Left lung (tissue), 10 donors: ENCODE results near the gene PGAP6. TPM values are rescaled to one million over a fixed set of nuclear protein-coding genes. Genes with fewer than 3 reads are reported as not detected.
"Not testable (repeated sequence)": the region's sequence is repeated elsewhere in the genome, so short reads cannot be mapped to it uniquely, and the experiment has no call there.

Experiments used
- ATAC-seq: fragments of 200-7000 bp; cut with Tn5 transposase; one replicate; pipeline ENCODE4 v1.9.1; 2020; ENCODE audit warnings: moderate library complexity
- DNase-seq, 4 donors: peaks; one replicate each; pipeline ENCODE4 v3.0.0-alpha.2; 2013 to 2020
- H3K27ac ChIP-seq, 2 donors: fragments of 200-600 bp; sonication (generic) in 1 of 2; one replicate each; pipeline versions ENCODE4 v1.5.0 to v1.8.0; 2020 to 2021
- H3K27me3 ChIP-seq, 2 donors: fragments of 200-600 bp; sonication (generic) in 1 of 2; one replicate each; pipeline versions ENCODE4 v1.5.0 to v1.8.0; 2020 to 2021
- H3K36me3 ChIP-seq, 2 donors: fragments of 200-600 bp; sonication (generic) in 1 of 2; one replicate each; pipeline versions ENCODE4 v1.5.0 to v1.8.0; 2020 to 2021
- H3K4me1 ChIP-seq, 2 donors: fragments of 200-600 bp; one replicate each; pipeline ENCODE4 v1.8.0; 2021
- H3K4me3 ChIP-seq, 2 donors: fragments of 200-600 bp; sonication (generic) in 1 of 2; one replicate each; pipeline versions ENCODE4 v1.5.0 to v1.8.0; 2020 to 2021; ENCODE audit warnings: mild to moderate bottlenecking in 1 of 2
- H3K9me3 ChIP-seq, 2 donors: fragments of 200-600 bp; sonication (generic) in 1 of 2; one replicate each; pipeline versions ENCODE4 v1.5.0 to v1.8.0; 2020 to 2021
- intact Hi-C, 2 donors: fragments of 100-400 bp; cut with DNase I; formaldehyde crosslinking; loops; one replicate each; pipeline versions ENCODE4 v1.11.2 to v1.14.2; 2022
- polyA plus RNA-seq, 6 donors: library from polyadenylated mRNA; unstranded; fragments of 120-200 nt; gene quantifications; one replicate each; pipeline ENCODE4 v1.2.1, GENCODE V29; 2013; ENCODE audit not compliant: insufficient read length in 6 of 6
- total RNA-seq, 2 donors: library from RNA; stranded (reverse); fragmentation: NEBNext Ultra II Directional; extraction: Animal tissue kit (Norgen Biotek cat#: 25700); gene quantifications; one replicate each; pipeline ENCODE4 v1.2.1, GENCODE V29; 2021
- TF ChIP-seq, protein P1 (sequence below), 2 donors: fragments of 200-600 bp; sonication (generic) in 1 of 2; IDR thresholded peaks; one replicate each; pipeline versions ENCODE4 v1.5.0 to v1.8.0; 2021; ENCODE audit warnings: antibody characterized with exemption in 2 of 2
- donor health status: DM: no; HTN: yes; CAD: no.
- donor health status: DM: no; HTN: no; CAD: no.

The PGAP6 gene
- total and polyA plus RNA-seq, 8 donors, result 37.3 to 88.4 (median 43.9) TPM

GRCh38 chr16:340370-341091 is 41.2 kb downstream of the PGAP6 start:
- DNase-seq, result peak in 1 of 4 donors; percentile 70
- ATAC-seq, result no peak
- intact Hi-C loops, result no loop called here
- Histone ChIP-seq H3K27ac (no peak overlapping the region), H3K4me3 (no peak overlapping the region), H3K36me3 (peaks cover 0 to 17% of the 10 kb centered on the region in 2 donors), H3K9me3 (no peaks in the 10 kb centered on the region), H3K27me3 (no peaks in the 10 kb centered on the region), H3K4me1 (peaks cover 0 to 66% of the 10 kb centered on the region in 2 donors)
- TF ChIP-seq, protein P1, sequence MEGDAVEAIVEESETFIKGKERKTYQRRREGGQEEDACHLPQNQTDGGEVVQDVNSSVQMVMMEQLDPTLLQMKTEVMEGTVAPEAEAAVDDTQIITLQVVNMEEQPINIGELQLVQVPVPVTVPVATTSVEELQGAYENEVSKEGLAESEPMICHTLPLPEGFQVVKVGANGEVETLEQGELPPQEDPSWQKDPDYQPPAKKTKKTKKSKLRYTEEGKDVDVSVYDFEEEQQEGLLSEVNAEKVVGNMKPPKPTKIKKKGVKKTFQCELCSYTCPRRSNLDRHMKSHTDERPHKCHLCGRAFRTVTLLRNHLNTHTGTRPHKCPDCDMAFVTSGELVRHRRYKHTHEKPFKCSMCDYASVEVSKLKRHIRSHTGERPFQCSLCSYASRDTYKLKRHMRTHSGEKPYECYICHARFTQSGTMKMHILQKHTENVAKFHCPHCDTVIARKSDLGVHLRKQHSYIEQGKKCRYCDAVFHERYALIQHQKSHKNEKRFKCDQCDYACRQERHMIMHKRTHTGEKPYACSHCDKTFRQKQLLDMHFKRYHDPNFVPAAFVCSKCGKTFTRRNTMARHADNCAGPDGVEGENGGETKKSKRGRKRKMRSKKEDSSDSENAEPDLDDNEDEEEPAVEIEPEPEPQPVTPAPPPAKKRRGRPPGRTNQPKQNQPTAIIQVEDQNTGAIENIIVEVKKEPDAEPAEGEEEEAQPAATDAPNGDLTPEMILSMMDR (IDR thresholded peaks at IDR 0.05), result no peak

- Histone ChIP-seq H3K9me3 (no peaks in the 10 kb centered on the region), H3K36me3 (peaks cover 0 to 8% of the 10 kb centered on the region in 2 donors), H3K4me3 (no peak overlapping the region), H3K27me3 (no peaks in the 10 kb centered on the region), H3K4me1 (peaks cover 0 to 65% of the 10 kb centered on the region in 2 donors), H3K27ac (peak overlapping the region in 1 of 2 donors; percentile 55)
- intact Hi-C loops, result no loop called here
- ATAC-seq (peak; percentile 26), DNase-seq (peak in 1 of 4 donors; percentile 81)
- TF ChIP-seq, protein P1 (IDR thresholded peaks at IDR 0.05), result no peak
Measured at GRCh38 chr16:339680-340079, 42.1 kb downstream of the PGAP6 start.

GRCh38 chr16:337975-338575 is 43.7 kb downstream of the PGAP6 start:
- intact Hi-C loops, result no loop called here
- peak overlapping the region in 1 of 2 donors; percentile 18 for H3K27ac ChIP-seq
- H3K27me3 ChIP-seq, result no peaks in the 10 kb centered on the region
- TF ChIP-seq, protein P1 (IDR thresholded peaks at IDR 0.05), result no peak
- H3K36me3 ChIP-seq, result no peaks in the 10 kb centered on the region
- peaks cover 0 to 62% of the 10 kb centered on the region in 2 donors for H3K4me1 ChIP-seq
- no peaks in the 10 kb centered on the region for H3K9me3 ChIP-seq
- DNase-seq (peak in 1 of 4 donors; percentile 76), ATAC-seq (no peak)
- H3K4me3 ChIP-seq, result no peak overlapping the region

GRCh38 chr16:337437-337836 is 44.3 kb downstream of the PGAP6 start:
- TF ChIP-seq, protein P1 (IDR thresholded peaks at IDR 0.05), result no peak
- H3K27me3 ChIP-seq, result no peaks in the 10 kb centered on the region
- peaks cover 0 to 59% of the 10 kb centered on the region in 2 donors for H3K4me1 ChIP-seq
- peak in 1 of 4 donors; percentile 51 for DNase-seq
- intact Hi-C loops, result no loop called here
- no peak overlapping the region for H3K27ac ChIP-seq
- H3K4me3 ChIP-seq, result no peak overlapping the region
- ATAC-seq, result no peak
- no peaks in the 10 kb centered on the region for H3K9me3 ChIP-seq
- H3K36me3 ChIP-seq, result no peaks in the 10 kb centered on the region

DNA sequence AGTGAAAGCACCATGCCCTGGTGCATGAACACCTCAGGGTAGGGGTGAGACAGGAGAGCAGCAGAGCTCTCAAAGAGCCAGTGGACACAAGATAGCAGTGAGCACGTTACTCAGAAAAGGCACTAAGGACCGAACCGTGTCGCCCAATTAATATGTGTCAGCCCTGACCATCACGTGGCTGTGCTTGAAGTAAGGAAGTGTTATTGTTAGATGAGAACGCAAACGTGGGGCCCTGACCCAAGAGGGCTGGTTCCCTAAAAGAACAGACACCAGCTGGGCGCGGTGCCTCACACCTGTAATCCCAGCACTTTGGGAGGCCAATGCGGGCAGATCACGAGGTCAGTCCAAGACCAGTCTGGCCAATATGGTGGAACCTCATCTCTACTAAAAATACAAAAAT is 45.5 kb downstream of the PGAP6 start:
- intact Hi-C loops, result no loop called here
- peak; percentile 12 for ATAC-seq
- peaks cover 0 to 67% of the 10 kb centered on the region in 2 donors for H3K4me1 ChIP-seq
- H3K36me3 ChIP-seq, result no peaks in the 10 kb centered on the region
- TF ChIP-seq, protein P1 (IDR thresholded peaks at IDR 0.05), result no peak
- DNase-seq, result peak in 1 of 4 donors; percentile 78
- H3K9me3 ChIP-seq, result no peaks in the 10 kb centered on the region
- H3K27ac ChIP-seq, result peak overlapping the region in 1 of 2 donors; percentile 60
- no peak overlapping the region for H3K4me3 ChIP-seq
- H3K27me3 ChIP-seq, result no peaks in the 10 kb centered on the region

DNA sequence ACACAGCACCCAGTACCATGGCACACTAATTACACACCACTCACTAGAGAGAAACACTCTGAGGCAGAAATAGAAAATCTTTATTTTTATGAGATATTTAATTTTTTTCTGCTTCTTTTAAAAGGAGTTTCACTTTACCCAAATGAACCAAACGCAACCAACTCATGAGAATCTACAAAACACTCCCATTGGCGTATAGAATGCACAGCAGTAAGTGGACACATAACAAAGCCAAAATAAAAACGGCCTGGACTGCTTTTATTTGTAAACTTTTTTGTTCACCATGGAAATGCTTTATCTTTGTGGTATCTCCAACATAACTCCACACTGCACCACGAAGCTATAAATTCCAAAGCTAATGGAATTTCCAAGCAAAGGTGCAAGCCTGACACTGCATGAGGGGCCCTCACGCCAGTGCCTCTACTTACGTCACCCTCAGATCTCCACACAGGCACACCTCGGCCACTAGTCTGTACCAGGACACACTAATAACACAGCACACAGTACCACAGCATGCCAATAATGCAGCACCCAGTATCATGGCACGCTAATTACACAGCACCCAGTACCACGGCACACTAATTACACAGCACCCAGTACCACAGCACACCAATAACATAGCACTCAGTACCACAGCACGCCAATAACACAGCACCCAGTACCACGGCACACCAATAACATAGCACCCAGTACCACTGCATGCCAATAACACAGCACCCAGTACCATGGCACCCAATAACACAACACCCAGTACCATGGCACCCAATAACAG is 46.7 kb downstream of the PGAP6 start:
- H3K27me3 ChIP-seq, H3K4me3 ChIP-seq, H3K27ac ChIP-seq, ATAC-seq, intact Hi-C loops, DNase-seq, H3K36me3 ChIP-seq, H3K9me3 ChIP-seq: not testable (repeated sequence)
- peaks cover 0 to 57% of the 10 kb centered on the region in 2 donors for H3K4me1 ChIP-seq

GRCh38 chr16:334164-334832 is 47.5 kb downstream of the PGAP6 start:
- intact Hi-C loops, ATAC-seq, H3K36me3 ChIP-seq, H3K4me3 ChIP-seq, H3K27ac ChIP-seq, H3K9me3 ChIP-seq, H3K27me3 ChIP-seq, DNase-seq: not testable (repeated sequence)
- peaks cover 0 to 50% of the 10 kb centered on the region in 2 donors for H3K4me1 ChIP-seq
